ENCODE measurements around the gene SEC14L1. TPM values are rescaled to one million over a fixed set of nuclear protein-coding genes. Genes with fewer than 3 reads are reported as not detected.

SEC14L1 gene
- total RNA-seq, 1 experiment from 2014 or later, result 58.6 TPM

DNA sequence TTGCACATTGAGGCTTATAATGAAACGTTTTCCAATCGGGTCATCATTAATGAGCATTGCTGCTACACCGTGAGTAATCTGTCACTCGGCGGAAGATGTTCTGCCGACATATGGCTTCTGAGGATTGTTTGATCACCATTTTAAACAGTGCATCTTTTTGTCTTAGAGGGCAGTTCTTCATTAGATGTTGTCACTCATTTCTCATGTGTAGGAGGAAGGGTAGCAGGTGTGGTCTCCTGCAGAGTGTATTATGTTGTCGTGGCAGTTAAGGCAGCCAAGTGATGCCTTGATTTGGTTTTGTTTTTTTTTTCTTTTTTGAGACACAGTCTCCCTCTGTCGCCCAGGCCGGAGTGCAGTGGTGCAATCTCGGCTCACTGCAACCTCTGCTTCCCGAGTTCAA is 50.5 kb downstream of the SEC14L1 start:
- Histone ChIP-seq H2AK5ac (ENCODE audit: insufficient read length, low read length) (no peak overlapping the region), H2AFZ (ENCODE audit: low read length) (no peak overlapping the region), H4K5ac (ENCODE audit: insufficient read length, low read depth, low read length) (no peak overlapping the region), H4K20me1 (ENCODE audit: control insufficient read depth, insufficient read depth, insufficient read length) (no peaks in the 10 kb centered on the region), H2BK20ac (ENCODE audit: low read depth, low read length, poor library complexity, severe bottlenecking) (no peak overlapping the region), H3K4me2 (ENCODE audit: insufficient read depth, insufficient read length, low read length) (no peak overlapping the region), H2BK5ac (ENCODE audit: insufficient read length, low read length) (no peak overlapping the region), H3K4me1 (ENCODE audit: insufficient read depth, low read length) (no peaks in the 10 kb centered on the region), H3K9ac (ENCODE audit: extremely low read depth, insufficient read length, low read length) (no peak overlapping the region), H3K27me3 (ENCODE audit: insufficient read depth, low read length) (no peaks in the 10 kb centered on the region), H2BK120ac (ENCODE audit: low read depth, low read length, poor library complexity, severe bottlenecking) (no peak overlapping the region), H3K14ac (ENCODE audit: insufficient read depth, low read length) (no peak overlapping the region), H4K8ac (replicated peaks; ENCODE audit: insufficient read length, low read depth, low read length) (no peak overlapping the region), H3K79me2 (ENCODE audit: insufficient read depth, low read length) (no peaks in the 10 kb centered on the region; the same call in 1 of the 2 replicates), H3K27ac (ENCODE audit: insufficient read length, low read depth, low read length) (no peak overlapping the region), H3K18ac (ENCODE audit: insufficient read length, low read depth, low read length) (no peak overlapping the region), H3K9me3 (ENCODE audit: control insufficient read depth, low read depth, low read length) (no peaks in the 10 kb centered on the region), H3K4ac (ENCODE audit: low read depth, low read length) (no peak overlapping the region), H3K23ac (ENCODE audit: insufficient read length, low read depth, low read length) (no peak overlapping the region), H3T11ph (ENCODE audit: low read length) (no peak overlapping the region), H3K23me2 (ENCODE audit: insufficient read length, low read depth, low read length, poor library complexity, severe bottlenecking) (no peaks in the 10 kb centered on the region), H3K79me1 (ENCODE audit: insufficient read depth, low read depth, low read length, poor library complexity, severe bottlenecking) (no peaks in the 10 kb centered on the region), H3K56ac (ENCODE audit: insufficient read length, low read depth, low read length) (no peak overlapping the region), H2BK15ac (ENCODE audit: low read depth, low read length) (no peak overlapping the region), H4K91ac (ENCODE audit: insufficient read length, low read depth, low read length) (no peak overlapping the region), H2BK12ac (ENCODE audit: insufficient read length, low read depth, low read length) (no peak overlapping the region)
- no peaks in the 10 kb centered on the region for H3K9me3 Mint-ChIP-seq
- no peaks in the 10 kb centered on the region for H3K4me1 Mint-ChIP-seq
- no peaks in the 10 kb centered on the region for H3K27me3 Mint-ChIP-seq (ENCODE audit: low read depth)
- peaks cover 7 to 42% (median 39%) of the 10 kb centered on the region in 3 experiments; a peak in 6 of 7 replicates for H3K36me3 Mint-ChIP-seq (ENCODE audit: insufficient read depth in 1 of 3, low read depth in 3 of 3)
- WGBS (ENCODE audit: extremely low coverage, insufficient read length, low lambda C conversion rate), result no CpG with 5 or more reads among the region's 11 CpGs
- no peak for DNase-seq
- TF ChIP-seq, protein P1, sequence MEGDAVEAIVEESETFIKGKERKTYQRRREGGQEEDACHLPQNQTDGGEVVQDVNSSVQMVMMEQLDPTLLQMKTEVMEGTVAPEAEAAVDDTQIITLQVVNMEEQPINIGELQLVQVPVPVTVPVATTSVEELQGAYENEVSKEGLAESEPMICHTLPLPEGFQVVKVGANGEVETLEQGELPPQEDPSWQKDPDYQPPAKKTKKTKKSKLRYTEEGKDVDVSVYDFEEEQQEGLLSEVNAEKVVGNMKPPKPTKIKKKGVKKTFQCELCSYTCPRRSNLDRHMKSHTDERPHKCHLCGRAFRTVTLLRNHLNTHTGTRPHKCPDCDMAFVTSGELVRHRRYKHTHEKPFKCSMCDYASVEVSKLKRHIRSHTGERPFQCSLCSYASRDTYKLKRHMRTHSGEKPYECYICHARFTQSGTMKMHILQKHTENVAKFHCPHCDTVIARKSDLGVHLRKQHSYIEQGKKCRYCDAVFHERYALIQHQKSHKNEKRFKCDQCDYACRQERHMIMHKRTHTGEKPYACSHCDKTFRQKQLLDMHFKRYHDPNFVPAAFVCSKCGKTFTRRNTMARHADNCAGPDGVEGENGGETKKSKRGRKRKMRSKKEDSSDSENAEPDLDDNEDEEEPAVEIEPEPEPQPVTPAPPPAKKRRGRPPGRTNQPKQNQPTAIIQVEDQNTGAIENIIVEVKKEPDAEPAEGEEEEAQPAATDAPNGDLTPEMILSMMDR (conservative IDR thresholded peaks at IDR 0.05), result no peak
- no peak overlapping the region for H3K27ac Mint-ChIP-seq
- no peak overlapping the region for H3K4me3 Mint-ChIP-seq
